Ectodermal cell (in vitro differentiated cells): ENCODE measurements around the gene CCBE1. TPM values are rescaled to one million over a fixed set of nuclear protein-coding genes. Genes with fewer than 3 reads are reported as not detected.
"Not testable (repeated sequence)": the region's sequence is repeated elsewhere in the genome, so short reads cannot be mapped to it uniquely, and the experiment has no call there.

Experiments used
- H3K27ac ChIP-seq: 2 replicates; pipeline ENCODE4 v1.7.0; 2013; ENCODE audit warnings: mild to moderate bottlenecking, low read depth, low read length; ENCODE audit not compliant: insufficient read depth, poor library complexity, severe bottlenecking
- H3K27me3 ChIP-seq: 2 replicates; pipeline ENCODE4 v1.7.0; 2013; ENCODE audit warnings: mild to moderate bottlenecking, low read length; ENCODE audit not compliant: insufficient read depth, control insufficient read depth, poor library complexity, severe bottlenecking
- H3K36me3 ChIP-seq: one replicate; pipeline ENCODE4 v1.7.0; 2013; ENCODE audit warnings: low read length; ENCODE audit not compliant: control insufficient read depth, insufficient read depth
- H3K4me1 ChIP-seq: one replicate; pipeline ENCODE4 v1.7.0; 2013; ENCODE audit warnings: low read length; ENCODE audit not compliant: control insufficient read depth, insufficient read depth
- H3K4me3 ChIP-seq: 2 replicates; pipeline ENCODE4 v1.7.0; 2013; ENCODE audit warnings: low read depth, low read length, control low read depth; ENCODE audit not compliant: insufficient read depth
- H3K9me3 ChIP-seq: 2 replicates; pipeline ENCODE4 v1.7.0; 2013; ENCODE audit warnings: mild to moderate bottlenecking, low read length, moderate library complexity; ENCODE audit not compliant: control insufficient read depth
- WGBS, 2 experiments: methylation state at CpG; one replicate each; pipeline ENCODE4 v1.1.7; 2013; ENCODE audit warnings: missing lambda C conversion rate in 2 of 2; 5-methylcytosine and 5-hydroxymethylcytosine counted together
- polyA plus RNA-seq, 4 experiments: library from polyadenylated mRNA; stranded (reverse); fragments of 50-300 nt; gene quantifications; one replicate each; pipeline ENCODE4 v1.2.3, GENCODE V29; 2013

The CCBE1 gene
- polyA plus RNA-seq (2013, experiment 1 of 4): 10.0 TPM
- 10.9 TPM for polyA plus RNA-seq (2013, experiment 2 of 4)
- 5.1 TPM for polyA plus RNA-seq (2013, experiment 3 of 4)
- 8.7 TPM for polyA plus RNA-seq (2013, experiment 4 of 4)

DNA sequence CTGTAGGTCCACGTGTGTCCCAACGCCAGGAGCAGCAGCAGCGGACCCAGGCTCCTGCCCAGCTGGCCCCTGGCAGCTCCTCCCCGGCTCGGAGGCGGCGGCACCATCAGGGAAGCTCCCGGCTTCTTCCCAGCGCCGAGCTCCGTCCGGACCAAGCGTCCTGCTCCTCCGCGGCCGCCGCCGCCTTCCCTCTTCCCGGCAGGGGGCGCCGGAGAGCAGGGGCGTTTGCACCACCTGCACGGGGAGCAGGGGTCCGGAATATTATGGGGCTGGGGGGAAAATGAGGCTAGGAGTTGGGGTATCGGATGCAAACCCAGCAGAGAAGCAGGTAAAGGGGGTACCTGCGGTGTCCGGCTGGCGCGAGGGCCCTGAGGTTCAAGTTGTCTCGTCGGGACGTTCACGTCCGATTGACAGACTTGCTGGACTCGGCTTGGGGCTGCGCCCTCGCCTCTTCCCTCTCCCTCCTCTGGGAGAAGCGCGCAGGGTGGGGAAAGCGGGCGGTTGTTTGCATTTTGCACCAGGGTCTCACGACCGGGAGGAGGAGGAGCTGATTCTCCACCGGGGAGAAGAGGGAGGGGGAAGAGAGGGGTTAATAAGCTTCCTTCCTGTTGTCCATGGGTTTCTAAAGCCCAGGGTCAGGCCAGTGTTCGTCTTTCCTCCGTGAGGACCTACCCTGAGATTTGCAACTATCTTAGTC, at the start of gene CCBE1:
TSS of gene CCBE1 (minus strand) at position 188 of the 697 bp plus-strand sequence.
- Histone ChIP-seq H3K4me3 (peak within 1 kb of the TSS; percentile 65), H3K36me3 (no peaks in the 10 kb centered on the region), H3K27ac (no peak within 1 kb of the TSS), H3K9me3 (no peaks in the 10 kb centered on the region), H3K27me3 (peaks cover 46% of the 10 kb centered on the region), H3K4me1 (peaks cover 7% of the 10 kb centered on the region)
- WGBS, 2 experiments: 1 to 2% methylated on average over 44 to 46 of the region's 46 CpGs

DNA sequence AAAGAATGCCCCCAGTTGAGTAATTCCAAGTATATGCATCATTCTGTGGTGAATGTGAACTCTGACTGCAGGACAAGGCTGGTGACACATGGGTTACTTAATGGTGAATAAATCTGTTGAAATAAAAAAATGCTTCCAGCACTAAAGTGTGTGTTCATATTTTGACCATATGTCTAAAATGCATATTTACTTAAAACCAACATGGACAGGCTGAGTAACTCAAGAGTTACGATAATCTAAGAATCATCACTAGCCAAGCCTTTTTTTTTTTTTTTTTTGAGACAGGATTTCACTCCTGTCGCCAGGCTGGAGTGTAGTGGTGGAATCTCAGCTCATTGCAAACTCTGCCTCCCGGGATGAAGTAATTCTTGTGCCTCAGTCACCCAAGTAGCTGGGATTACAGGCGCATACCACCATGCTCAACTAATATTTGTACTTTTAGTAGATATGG, 47.1 kb upstream of the CCBE1 start:
- Histone ChIP-seq H3K9me3 (no peaks in the 10 kb centered on the region), H3K27me3 (no peaks in the 10 kb centered on the region), H3K27ac (no peak overlapping the region), H3K4me3 (no peak overlapping the region), H3K36me3 (no peaks in the 10 kb centered on the region), H3K4me1 (no peaks in the 10 kb centered on the region)
- WGBS, 2 experiments: 86 to 97% methylated on average over 4 of the region's 4 CpGs

- H3K4me1 ChIP-seq: no peaks in the 10 kb centered on the region
- no peak overlapping the region for H3K27ac ChIP-seq
- no peaks in the 10 kb centered on the region for H3K9me3 ChIP-seq
- 94 to 100% methylated on average over 2 to 3 of the region's 3 CpGs for WGBS, 2 experiments
- no peaks in the 10 kb centered on the region for H3K27me3 ChIP-seq
- H3K36me3 ChIP-seq: no peaks in the 10 kb centered on the region
- H3K4me3 ChIP-seq: no peak overlapping the region
Measured at GRCh38 chr18:59743566-59743965, 46.3 kb upstream of the CCBE1 start.

DNA sequence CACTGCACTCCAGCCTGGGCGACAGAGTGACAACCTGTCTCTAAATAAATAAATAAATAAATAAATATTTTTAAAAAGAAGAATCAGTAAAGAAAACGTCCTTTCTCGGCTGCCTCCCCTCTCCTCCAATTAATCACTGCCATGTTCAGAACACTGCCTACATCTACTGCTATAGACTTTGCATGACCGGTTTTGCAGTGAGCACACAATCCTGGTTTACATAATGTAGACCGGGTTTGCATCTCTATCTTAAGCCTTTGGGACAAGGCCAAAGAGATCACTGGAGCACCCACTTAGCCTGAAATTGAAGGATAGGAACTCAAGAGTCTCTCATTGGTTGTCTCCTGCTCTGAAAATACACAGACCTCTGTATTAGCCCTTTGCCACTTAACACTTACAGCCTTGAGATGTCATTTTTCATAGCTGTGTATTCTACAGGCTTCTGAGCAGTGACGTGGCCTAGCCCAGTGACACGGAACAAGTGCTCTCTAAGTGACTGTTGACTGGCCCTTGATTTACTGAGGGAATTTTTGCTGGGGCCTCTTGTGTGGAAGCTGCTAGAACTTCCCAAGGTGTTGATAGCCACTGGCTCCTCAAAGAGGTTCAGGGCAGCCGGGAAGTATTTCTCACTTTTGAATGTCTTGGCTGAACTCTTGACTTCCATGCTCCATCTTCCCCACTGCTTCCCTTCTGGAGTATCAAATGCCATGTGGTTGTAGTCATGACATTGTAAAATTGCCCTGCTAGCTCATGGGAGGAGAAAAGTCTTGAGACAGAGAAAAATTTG, 45.3 kb upstream of the CCBE1 start:
- no peaks in the 10 kb centered on the region for H3K9me3 ChIP-seq
- H3K4me1 ChIP-seq: no peaks in the 10 kb centered on the region
- H3K4me3 ChIP-seq: no peak overlapping the region
- no peaks in the 10 kb centered on the region for H3K27me3 ChIP-seq
- 91 to 93% methylated on average over 7 of the region's 8 CpGs for whole genome bisulfite sequencing, 2 experiments
- H3K36me3 ChIP-seq: no peaks in the 10 kb centered on the region
- H3K27ac ChIP-seq: no peak overlapping the region

DNA sequence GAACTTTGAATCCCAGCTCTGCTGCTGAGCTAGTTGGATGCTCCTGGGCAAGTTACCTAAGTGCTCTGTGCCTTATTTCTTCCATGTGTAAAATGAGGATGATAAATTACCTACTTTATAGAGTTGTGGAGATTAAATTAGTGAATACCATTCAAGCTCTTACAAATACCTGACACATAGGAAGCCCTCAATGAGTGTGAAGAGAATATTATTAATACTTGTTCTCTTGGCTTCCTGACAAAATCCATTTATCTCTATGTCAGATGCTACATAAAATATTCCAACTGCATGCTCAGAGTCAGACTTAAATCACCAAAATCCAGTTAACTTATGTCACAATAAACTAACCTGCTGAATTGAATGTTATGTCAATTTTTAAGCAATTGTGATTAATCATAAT, 42.9 kb upstream of the CCBE1 start:
- Histone ChIP-seq H3K27me3 (no peaks in the 10 kb centered on the region), H3K9me3 (no peaks in the 10 kb centered on the region), H3K36me3 (no peaks in the 10 kb centered on the region), H3K4me3 (no peak overlapping the region), H3K27ac (no peak overlapping the region), H3K4me1 (no peaks in the 10 kb centered on the region)

GRCh38 chr18:59737776-59738300, 40.6 kb upstream of the CCBE1 start:
- Histone ChIP-seq H3K9me3 (no peaks in the 10 kb centered on the region), H3K4me3 (no peak overlapping the region), H3K27ac (no peak overlapping the region), H3K27me3 (no peaks in the 10 kb centered on the region), H3K4me1 (no peaks in the 10 kb centered on the region), H3K36me3 (no peaks in the 10 kb centered on the region)
- 95 to 96% methylated on average over 3 of the region's 3 CpGs for WGBS, 2 experiments

GRCh38 chr18:59737335-59737734, 40.1 kb upstream of the CCBE1 start:
- not testable (repeated sequence) for H3K9me3 ChIP-seq, H3K27ac ChIP-seq, H3K36me3 ChIP-seq, H3K4me3 ChIP-seq, H3K4me1 ChIP-seq, H3K27me3 ChIP-seq
- WGBS, 2 experiments: 92 to 95% methylated on average over 7 of the region's 7 CpGs

GRCh38 chr18:59736061-59736460, 38.8 kb upstream of the CCBE1 start:
- Histone ChIP-seq H3K4me3 (no peak overlapping the region), H3K36me3 (no peaks in the 10 kb centered on the region), H3K27ac (no peak overlapping the region), H3K9me3 (no peaks in the 10 kb centered on the region), H3K4me1 (no peaks in the 10 kb centered on the region), H3K27me3 (no peaks in the 10 kb centered on the region)
- 86 to 88% methylated on average over 2 of the region's 2 CpGs for WGBS, 2 experiments

DNA sequence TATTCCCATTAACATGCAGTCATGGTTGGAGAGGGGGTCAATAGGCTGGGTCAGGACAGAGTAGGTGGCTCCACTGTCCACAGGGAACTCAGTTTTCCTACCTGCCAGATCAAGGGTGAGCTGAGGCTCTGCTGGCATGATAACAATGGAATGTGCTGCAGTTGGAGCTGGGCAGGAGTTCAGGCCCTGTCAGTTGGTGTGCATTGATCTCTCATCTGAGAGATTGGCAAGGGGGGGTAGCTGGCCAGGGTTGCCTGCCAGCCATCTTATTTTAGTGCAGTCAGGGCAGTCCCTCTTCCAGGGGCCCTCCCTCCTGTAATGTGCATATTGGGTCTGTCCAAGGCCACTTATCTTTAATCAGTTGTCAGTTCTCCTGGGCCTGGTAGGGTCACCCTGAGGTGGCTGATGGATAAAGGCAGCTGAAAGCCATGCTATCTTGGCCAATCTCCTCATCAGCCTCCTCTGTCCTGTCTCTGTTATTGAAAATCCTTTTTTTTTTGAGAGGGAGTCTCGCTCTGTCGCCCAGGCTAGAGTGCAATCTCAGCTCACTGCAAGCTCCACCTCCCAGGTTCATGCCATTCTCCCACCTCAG, 38.1 kb upstream of the CCBE1 start:
- H3K27ac ChIP-seq: no peak overlapping the region
- H3K4me1 ChIP-seq: no peaks in the 10 kb centered on the region
- no peaks in the 10 kb centered on the region for H3K9me3 ChIP-seq
- H3K36me3 ChIP-seq: no peaks in the 10 kb centered on the region
- no peaks in the 10 kb centered on the region for H3K27me3 ChIP-seq
- no peak overlapping the region for H3K4me3 ChIP-seq
- 83 to 93% methylated on average over 2 of the region's 2 CpGs for WGBS, 2 experiments

GRCh38 chr18:59733421-59733820, 36.2 kb upstream of the CCBE1 start:
- H3K27me3 ChIP-seq: no peaks in the 10 kb centered on the region
- 94 to 95% methylated on average over 1 of the region's 1 CpG for WGBS, 2 experiments

More at GRCh38 chr18:59733421-59733820, 36.2 kb upstream of the CCBE1 start:
- no peaks in the 10 kb centered on the region for H3K36me3 ChIP-seq
- H3K27ac ChIP-seq: no peak overlapping the region
- no peaks in the 10 kb centered on the region for H3K4me1 ChIP-seq
- H3K9me3 ChIP-seq: no peaks in the 10 kb centered on the region
- no peak overlapping the region for H3K4me3 ChIP-seq
